DLD1 (cell line): ENCODE results near the gene NOXA1.
"Not testable (repeated sequence)": the region's sequence is repeated elsewhere in the genome, so short reads cannot be mapped to it uniquely, and the experiment has no call there.

ENCODE experiments used
- in situ Hi-C: cut with HindIII; loops from 2 replicates; pipeline ENCODE4 v1.10.0; 2017; ENCODE audit warnings: low sequenced_read_pairs

Gene NOXA1

DNA sequence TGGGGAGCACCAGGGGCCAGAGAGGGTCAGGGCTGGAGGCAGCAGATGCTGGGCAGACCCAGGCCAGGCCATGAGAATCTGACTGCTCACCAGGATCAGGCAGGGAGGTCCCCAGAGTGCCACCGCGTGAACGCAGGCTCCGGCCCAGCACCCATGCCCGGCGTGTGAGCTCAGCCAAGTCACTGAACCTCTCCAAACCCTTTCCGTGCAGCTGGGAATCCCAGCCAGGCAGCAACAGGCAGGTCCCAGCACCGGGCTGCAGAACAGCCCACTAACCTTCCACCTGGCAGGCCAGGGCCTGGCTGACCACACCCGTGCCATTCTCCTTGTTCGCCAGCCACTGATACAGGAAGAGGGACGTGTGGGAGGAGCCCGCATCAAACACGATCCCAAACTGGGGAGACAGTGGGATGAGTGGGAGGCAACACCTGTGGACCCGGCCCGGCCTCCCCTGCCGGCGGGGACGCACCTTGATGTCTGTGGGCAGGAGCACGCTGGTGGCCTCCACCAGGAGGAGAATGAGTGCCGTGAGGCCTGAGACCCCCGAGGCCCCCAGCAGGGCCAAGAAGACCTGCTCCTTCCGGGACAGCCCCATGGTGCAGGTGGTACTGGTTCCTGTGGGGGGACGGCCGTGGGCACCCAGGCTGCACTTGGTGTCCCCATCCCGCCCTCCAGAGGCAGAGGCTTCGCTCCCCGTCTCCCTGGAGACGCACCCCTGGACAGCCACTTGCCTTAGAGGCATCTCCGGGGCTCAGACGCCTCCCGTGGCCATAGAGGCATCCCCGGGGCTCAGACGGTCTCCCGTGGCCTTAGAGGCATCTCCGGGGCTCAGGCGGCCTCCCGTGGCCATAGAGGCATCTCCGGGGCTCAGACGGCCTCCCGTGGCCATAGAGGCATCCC is 14.7 kb downstream of the NOXA1 start:
- in situ Hi-C loops = no loop called here

DNA sequence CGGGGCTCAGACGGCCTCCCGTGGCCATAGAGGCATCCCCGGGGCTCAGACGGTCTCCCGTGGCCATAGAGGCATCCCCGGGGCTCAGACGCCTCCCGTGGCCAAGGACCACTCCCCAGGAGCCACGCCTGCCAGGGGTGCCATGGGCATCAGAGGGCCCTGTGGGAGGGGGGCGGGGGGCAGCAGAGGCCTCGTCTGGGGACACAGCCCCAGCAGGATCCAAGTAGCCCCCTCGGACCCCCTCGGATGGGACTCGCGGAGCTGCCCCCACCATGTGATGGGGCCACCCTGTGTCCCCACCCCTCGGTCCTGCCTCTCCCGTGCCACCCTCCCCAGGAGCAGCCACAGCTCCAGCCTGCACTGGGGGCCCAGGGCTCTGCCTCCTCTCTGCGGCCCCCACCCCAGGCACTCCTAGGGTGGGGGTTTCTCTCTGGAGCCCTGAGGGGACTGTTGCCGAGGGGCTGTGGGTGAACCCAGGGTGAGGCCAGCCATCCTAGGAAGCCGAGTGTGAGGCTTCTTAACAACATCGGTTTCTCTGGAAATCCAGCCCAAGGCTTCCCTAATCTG is 15.5 kb downstream of the NOXA1 start:
- in situ Hi-C loops = no loop called here

DNA sequence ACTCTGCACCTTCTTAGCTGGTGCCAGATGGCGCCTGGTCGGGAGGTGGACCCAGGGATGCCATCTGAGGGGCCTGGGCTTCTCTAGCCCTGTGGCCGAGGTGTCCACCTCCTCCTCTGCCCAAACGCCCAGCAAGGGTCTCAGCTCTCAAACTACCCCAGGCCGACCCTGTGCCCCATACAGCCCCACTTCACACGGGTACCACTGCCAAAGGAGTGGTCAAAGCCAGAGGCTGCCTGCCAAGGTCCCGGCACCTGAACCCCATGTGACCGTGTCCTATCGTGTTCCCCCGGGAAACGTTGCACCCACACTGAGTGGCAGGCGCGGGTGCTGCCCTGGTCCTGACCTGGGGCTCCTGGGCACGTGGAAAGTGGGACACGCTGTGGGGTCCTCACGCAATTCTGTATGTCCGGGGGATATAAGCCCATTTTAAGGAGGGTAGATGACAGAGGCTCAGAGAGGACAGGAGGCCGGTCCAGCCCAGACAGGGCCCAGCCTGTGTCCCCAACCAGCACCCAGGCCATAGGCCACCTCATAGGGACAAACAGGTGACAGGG is 16.0 kb downstream of the NOXA1 start:
- in situ Hi-C loops = no loop called here

DNA sequence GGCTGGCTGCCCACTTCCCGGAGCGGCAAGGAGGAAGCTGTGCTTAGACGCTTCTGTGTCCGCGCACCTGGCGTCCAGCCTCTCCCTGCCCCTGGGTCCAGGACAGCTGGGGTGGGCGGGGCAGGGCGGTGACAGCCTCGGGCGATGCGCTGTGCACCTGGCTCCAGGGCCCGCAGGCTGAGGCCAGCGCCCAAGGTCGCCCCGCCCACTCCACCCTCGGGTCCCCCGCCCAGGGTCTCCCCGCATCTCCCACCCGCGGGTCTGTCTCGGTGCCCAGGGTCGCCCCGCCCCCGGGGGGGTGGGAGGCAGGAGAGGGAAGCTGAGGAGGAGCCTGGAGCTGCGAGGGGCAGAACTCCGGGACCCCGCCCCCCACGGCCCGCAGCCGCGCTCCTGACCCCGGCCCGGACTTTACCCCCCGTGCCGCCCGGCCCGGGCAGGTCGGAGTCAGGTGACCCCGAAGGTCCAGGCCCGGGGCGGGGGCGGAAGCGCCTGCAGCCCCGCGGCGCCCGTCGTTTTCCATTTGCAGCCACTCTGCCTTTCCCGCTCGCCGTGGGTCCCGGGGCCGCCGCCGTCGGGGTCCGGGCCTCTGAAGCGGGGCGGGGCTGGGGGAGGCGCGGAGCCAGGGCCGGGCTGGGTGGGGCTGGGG is 18.2 kb downstream of the NOXA1 start, which contains the start of gene ENTPD8:
ENTPD8 (minus strand) TSS at position 69 of the 646 bp plus-strand sequence. CDS start 3,072 bp downstream, outside the sequence.
- in situ Hi-C loops = no loop called here

DNA sequence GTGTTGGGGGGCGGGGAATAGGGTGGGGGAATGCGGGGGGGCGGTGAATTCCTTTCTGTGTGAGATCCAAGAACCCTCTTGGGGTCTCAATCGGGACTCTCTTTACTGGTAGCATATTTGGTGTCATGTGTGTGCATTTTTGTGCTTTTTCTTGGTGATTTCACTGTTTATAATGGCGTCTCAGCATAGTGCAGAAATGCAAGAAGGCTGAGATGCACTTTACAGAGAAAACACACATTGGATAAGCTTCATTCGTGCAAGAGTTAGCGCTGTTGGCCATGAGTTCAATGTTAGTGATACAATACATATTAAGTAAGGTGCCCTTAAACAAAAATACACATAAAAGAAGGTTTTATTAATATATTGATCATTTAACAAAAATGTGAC is 18.7 kb downstream of the NOXA1 start:
- in situ Hi-C loops = no loop called here

DNA sequence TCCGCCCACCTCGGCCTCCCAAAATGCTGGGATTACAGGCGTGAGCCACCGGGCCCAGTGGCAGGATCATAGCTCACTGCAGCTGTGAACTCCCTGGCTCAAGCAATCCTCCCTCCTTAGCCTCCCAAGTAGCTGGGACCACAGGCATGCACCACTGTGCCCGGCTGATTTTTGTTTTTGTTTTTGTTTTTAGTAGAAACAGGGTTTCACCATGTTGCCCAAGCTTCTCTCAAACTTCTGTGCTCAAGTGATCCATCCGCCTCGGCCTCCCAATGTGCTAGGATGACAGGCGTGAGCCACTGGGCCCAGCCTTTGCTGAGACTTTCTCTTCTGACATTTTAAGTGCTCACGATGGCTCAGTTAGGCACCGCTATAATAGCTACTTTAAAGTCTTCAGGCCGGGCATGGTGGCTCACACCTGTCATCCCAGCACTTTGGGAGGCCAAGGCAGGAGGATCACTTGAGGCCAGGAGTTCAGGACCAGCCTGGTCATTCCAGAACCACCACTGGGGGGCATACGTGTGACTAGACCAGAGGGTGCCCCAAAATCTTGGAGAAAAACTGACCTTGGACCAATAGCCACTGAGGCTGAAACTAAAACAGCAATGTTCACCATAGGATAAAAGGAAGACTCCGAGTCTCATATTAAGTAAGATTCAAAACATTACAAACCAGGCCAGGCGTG is 21.1 kb downstream of the NOXA1 start:
- in situ Hi-C loops = no loop called here

DNA sequence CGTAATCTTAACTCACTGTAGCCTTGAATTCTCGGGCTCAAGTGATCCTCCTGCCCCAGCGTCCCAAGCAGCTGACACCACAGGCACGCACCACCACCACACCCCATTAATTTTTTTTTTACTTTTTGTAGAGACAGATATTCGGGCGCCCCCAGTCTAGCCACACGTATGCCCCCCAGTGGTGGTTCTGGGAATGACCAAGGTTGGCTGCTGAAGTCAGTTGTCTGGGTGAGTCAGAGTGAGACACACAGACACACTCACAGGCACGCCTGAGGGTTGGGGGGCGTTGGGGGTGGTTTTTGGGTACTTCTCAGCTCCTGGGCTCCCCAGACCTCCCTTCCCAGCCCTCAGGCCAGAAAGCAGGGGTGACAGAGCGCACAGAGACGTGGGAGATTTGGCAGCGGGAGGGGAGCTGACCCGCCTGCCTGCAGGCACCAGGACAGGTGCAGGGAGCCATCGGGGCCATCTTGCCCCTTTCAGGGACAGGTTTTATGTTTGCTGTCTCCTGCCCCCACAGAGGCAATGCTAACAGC is 22.1 kb downstream of the NOXA1 start:
- in situ Hi-C loops = no loop called here

DNA sequence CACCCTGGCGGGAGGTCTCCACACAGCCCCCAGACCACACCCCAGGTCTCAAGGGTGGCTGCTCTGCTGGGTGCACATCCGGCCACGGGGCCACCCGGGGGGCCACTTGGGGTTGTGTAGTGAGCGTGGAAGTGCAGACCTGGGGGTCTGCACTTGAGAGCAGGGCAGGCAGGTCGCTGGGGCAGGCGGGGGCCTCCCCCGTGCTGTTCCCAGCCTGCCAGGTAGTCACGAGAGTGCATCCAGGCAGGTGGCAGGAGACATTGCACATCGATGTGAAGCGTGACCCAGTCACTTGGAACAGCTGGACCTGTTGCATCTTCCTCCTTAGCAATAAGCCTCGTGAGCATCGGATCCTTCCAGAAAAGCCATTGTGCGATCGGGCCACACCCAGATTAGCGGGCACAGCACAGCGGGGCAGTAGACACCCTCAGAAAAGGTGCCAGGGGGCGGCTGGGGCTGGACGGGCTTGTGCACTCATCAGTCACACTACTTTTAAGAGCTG is 22.8 kb downstream of the NOXA1 start:
- in situ Hi-C loops = no loop called here

DNA sequence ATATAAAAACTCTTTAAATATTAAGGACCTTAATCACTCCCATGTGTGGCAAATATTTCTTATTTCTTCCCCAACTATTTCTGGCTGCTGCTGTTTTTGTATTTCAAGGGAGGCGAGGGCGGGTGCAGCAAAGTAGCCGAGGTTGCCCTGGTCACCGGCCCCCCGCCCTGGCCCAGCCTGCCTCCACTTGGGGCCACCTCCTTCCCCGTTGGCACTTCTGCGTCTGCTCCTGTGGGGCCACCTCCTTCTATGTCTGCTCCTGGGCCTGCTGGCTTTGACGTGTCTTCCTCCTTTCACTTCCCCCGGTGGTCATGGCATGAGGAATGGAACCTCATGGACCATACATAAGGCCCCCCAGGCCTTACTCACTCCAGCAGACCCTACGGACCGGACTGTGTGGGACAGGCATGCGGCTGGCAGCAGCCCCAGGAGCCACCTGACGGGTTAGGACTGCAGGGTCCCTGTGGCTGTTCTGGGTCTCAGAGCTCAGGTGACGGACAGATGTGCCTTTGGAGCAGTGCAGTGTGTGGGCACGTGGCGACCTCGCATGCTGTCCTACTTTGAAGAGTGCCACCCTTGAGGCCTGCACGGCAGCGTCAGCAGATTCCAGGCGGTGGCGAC is 23.8 kb downstream of the NOXA1 start:
- in situ Hi-C loops = no loop called here

DNA sequence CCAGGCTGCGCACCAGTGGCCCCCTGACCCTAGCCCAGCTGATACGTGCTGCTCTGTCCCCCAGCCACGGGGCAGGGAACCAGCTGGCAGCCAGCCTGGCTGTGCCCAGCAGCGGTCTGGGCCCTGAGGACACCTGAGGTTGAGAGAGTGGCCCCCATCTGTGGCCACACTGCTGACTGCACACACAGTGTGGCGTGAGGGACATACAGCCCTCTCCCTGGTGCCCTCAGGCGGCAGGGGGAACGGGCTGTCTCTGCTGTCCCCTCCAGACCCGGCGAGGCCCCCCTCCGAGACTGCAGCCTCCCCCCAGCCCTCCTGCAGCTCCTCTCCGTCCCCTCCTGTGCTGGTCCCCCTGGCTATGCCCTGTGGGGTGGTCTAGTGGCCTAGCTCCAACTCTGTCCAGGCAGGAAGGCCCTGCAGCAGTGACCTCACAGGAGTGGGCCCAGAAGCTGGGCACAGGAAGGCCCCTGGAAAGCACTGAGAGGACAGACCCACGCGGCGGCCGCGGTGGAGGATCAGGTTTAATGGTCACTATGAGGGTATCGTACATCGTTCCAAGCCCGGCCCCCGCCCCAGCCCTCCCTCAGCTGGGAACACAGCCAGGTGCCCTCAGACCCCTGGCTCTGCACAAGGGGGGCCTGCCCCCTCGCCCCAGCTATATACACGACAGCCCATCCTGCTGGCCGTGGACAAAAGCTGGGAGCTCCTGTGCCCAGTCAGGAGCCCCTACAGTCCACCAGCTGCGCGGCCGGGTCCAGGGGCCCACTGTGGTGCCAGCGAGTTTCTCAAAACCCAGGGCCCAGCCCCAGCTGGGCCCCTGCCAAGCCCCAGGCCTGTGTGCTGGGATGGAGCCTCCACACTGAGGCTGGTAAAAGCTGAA is 24.8 kb downstream of the NOXA1 start:
- in situ Hi-C loops = no loop called here

DNA sequence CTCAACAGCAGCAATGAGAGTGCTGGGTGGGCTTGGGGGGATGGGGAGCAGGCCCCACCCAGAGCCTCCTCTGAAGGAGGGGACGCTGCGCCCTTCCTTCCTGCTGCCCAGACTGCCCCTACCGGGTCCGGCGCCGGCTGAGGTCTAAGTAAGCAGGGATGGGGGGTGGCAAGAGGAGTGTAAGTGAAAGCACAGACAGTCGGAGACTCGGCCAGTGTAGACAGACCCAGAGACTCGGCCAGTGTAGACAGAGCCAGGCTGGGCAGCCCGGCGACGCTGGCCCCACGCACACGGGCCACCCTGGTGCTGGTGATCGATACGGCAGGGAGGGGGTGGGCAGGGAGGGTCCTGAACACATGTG is 25.4 kb downstream of the NOXA1 start:
- in situ Hi-C loops = no loop called here

DNA sequence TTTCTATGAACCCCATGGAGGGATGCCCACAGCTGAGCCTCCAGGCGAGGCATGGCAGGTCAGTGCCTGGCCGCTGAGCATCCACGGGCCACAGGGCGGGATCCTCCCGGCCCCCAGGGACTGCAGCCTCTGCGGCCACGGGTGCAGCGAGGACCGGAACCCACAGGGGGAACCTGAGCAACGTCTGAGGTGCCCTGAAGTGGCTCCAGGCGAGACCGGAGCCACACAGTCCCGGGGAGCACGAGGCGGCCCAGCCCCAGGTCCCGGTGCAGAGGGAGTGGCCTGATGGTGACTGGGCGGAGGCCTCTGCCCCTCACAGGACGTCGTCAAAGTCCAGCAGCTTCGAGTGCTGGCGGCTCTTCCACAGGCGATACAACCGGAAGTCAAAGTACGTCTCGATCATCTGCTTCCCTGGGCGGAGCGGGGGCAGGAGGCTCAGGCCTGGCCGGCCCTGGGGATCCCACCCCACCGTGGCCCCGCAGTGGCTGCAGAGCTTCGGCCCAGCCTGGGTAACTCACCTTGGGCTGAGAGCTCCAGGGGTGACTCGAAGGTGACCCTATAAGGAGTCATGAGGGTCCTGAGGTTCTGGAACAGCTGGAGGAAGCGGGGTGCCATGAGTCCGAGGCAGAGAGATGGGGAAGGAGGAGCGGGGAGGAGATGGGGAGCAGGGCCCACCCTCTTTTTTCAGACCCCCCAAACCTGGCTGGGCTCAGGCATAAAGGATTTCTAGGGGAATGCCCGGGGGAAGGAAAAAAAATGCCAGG is 26.1 kb downstream of the NOXA1 start:
- in situ Hi-C loops = no loop called here

DNA sequence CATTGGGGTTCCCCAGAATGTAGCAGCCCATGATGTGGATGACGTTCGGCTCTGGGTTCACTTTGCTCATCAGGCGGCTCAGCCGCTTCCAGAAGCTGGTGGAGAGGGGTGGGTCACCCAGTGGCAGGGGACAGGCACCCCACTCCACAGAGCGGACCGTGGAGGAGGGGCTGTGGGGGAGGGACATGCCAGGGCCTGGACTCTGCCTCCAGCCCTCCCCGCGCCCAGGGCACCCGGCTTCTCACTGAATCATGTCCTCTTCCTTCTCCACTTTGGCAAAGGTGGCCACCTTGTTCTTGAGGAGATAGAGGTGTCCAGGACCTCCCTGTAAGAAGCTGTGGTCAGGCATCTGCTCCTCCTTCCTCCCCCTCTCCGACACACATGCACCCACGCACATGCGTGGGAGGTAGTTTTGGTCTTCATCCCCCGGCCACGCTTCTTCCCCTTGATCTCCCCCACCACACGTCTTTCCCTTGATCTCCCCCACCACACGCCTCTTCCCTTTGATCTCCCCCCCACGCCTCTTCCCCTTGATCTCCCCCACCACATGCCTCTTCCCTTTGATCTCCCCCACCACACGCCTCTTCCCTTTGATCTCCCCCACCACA is 26.8 kb downstream of the NOXA1 start:
- in situ Hi-C loops = no loop called here

DNA sequence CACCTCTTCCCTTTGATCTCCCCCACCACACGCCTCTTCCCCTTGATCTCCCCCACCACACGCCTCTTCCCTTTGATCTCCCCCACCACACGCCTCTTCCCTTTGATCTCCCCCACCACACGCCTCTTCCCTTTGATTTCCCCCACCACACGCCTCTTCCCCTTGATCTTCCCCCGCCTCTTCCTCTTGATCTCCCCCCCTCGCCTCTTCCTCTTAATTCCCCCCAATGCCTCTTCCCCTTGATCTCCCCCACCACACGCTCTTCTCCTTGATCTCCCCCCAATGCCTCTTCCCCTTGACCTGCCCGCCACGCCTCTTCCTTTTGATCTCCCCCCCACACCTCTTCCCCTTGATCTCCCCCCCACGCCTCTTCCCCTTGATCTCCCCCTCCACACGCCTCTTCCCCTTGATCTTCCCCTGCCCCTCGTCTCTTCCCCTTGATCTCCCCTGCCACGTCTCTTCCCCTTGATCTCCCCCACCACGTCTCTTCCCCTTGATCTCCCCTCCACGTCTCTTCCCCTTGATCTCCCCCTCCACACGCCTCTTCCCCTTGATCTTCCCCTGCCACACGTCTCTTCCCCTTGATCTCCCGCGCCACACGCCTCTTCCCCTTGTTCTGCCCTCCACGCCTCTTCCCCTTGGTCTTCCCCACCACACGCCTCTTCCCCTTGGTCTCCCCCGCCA is 27.5 kb downstream of the NOXA1 start:
- in situ Hi-C loops = not testable (repeated sequence)

DNA sequence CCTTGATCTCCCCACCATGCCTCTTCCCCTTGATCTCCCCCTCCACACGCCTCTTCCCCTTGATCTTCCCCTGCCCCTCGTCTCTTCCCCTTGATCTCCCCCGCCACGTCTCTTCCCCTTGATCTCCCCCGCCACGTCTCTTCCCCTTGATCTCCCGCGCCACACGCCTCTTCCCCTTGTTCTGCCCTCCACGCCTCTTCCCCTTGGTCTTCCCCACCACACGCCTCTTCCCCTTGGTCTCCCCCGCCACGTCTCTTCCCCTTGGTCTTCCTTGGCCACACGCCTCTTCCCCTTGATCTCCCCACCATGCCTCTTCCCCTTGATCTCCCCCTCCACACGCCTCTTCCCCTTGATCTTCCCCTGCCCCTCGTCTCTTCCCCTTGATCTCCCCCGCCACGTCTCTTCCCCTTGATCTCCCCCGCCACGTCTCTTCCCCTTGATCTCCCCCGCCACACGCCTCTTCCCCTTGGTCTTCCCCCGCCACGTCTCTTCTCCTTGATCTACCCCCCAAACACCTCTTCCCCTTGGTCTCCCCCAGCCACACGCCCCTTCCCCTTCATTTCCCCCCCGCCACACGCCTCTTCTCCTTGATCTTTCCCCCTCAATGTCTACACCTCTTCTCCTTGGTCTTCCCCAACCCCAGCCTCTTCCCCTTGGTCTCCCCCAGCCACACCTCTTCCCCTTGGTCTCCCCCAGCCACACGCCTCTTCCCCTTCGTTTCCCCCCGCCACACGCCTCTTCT is 28.2 kb downstream of the NOXA1 start:
- in situ Hi-C loops = not testable (repeated sequence)

DNA sequence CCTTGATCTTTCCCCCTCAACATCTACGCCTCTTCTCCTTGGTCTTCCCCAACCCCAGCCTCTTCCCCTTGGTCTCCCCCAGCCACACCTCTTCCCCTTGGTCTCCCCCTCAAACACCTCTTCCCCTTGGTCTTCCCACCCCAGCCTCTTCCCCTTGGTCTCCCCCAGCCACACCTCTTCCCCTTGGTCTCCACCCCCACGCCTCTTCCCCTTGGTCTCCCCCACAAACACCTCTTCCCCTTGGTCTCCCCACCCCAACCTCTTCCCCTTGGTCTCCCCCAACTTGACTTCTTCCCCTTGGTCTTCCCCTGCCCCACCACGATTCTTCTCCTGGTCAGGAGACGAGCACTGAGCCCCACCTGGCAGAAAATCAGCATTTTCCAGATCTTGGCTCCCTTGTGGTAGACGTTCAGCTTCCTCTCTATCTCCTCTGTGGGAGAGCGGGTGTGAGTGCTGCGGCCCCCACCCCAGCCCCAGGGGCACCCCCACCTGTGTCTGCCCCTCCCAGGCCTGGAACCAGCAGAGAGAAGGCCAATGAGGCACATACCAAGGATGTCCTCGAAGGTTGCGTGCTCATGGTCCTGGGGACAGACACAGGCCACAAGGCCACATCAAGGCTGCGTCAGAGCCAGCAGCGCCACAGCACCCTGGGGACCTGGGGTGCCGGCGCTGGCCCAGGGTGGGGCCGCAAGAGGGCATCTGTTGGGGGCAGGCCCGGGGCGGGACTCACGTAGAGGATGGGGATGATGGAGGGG is 29.0 kb downstream of the NOXA1 start:
- in situ Hi-C loops = no loop called here
